Fibroblast of lung (primary cell): ENCODE measurements around the gene ERF. TPM values are rescaled to one million over a fixed set of nuclear protein-coding genes. Genes with fewer than 3 reads are reported as not detected.

Source experiments
- DNase-seq, 2 donors: peaks; one replicate each; pipeline versions ENCODE4 v3.0.0 to v3.0.0-alpha.2; 2010; ENCODE audit warnings: low read depth in 2 of 2
- H2AFZ ChIP-seq: 2 replicates; pipeline ENCODE4 v1.5.1; 2012; ENCODE audit warnings: low read length, control low read depth, inconsistent platforms
- H3K27ac ChIP-seq: 2 replicates; pipeline ENCODE4 v1.5.1; 2011; ENCODE audit warnings: low read length, control low read depth; ENCODE audit not compliant: insufficient read depth
- H3K27me3 ChIP-seq: 2 replicates; pipeline ENCODE4 v1.5.1; 2011; ENCODE audit warnings: mild to moderate bottlenecking, low read length; ENCODE audit not compliant: control insufficient read depth, insufficient read depth
- H3K36me3 ChIP-seq: 2 replicates; pipeline ENCODE4 v1.5.1; 2011; ENCODE audit warnings: low read length; ENCODE audit not compliant: control insufficient read depth, insufficient read depth
- H3K4me1 ChIP-seq: 2 replicates; pipeline ENCODE4 v1.5.1; 2011; ENCODE audit warnings: low read length; ENCODE audit not compliant: control insufficient read depth, insufficient read depth; ENCODE audit errors: extremely low read depth
- H3K4me2 ChIP-seq: 2 replicates; pipeline ENCODE4 v1.5.1; 2011; ENCODE audit warnings: low read length, control low read depth; ENCODE audit not compliant: insufficient read depth; ENCODE audit errors: extremely low read depth
- H3K4me3 ChIP-seq, 4 experiments: fragments of 200-600 bp in 1 of 4; sonication (generic) in 1 of 4; replicated peaks in 1 of 4; 2 replicates each; pipeline ENCODE4 v1.5.1; 2011 to 2016; ENCODE audit warnings: low read length in 4 of 4, low read depth in 3 of 4, mild to moderate bottlenecking in 3 of 4, control low read depth in 2 of 4, inconsistent platforms in 1 of 4, mixed read lengths in 1 of 4; ENCODE audit not compliant: insufficient read depth in 1 of 4; ENCODE audit errors: control extremely low read depth in 1 of 4
- H3K79me2 ChIP-seq: 2 replicates; pipeline ENCODE4 v1.5.1; 2012; ENCODE audit warnings: mild to moderate bottlenecking, low read length, inconsistent platforms; ENCODE audit not compliant: control insufficient read depth, insufficient read depth
- H3K9ac ChIP-seq: 2 replicates; pipeline ENCODE4 v1.5.1; 2011; ENCODE audit warnings: mild to moderate bottlenecking, low read length, control low read depth; ENCODE audit not compliant: insufficient read depth
- H3K9me3 ChIP-seq: 2 replicates; pipeline ENCODE4 v1.5.1; 2012; ENCODE audit warnings: low read depth, low read length; ENCODE audit not compliant: control insufficient read depth, insufficient read depth
- H4K20me1 ChIP-seq: 2 replicates; pipeline ENCODE4 v1.5.1; 2011; ENCODE audit warnings: low read length; ENCODE audit not compliant: control insufficient read depth, insufficient read depth; ENCODE audit errors: extremely low read depth
- CTCF ChIP-seq, 2 donors: IDR thresholded peaks in 1 of 2; conservative IDR thresholded peaks in 1 of 2; 1 replicate in 1 of 2; 2 replicates in 1 of 2; pipeline ENCODE4 v1.5.1; 2011 to 2012; ENCODE audit warnings: low read length in 2 of 2, control low read depth in 1 of 2, inconsistent platforms in 1 of 2, low read depth in 1 of 2, mild to moderate bottlenecking in 1 of 2
- EZH2 ChIP-seq: IDR thresholded peaks from 2 replicates; pipeline ENCODE4 v1.5.1; 2012; ENCODE audit warnings: low read length, control low read depth, mild to moderate bottlenecking; ENCODE audit errors: missing control alignments
- polyA plus RNA-seq, 2 donors: library from polyadenylated mRNA; depleted of rRNA in 1 of 2; stranded (reverse) in 1 of 2; unstranded in 1 of 2; fragments of >200 nt; gene quantifications; 2 replicates each; pipeline ENCODE4 v1.2.1, GENCODE V29; 2011 to 2012; ENCODE audit warnings: missing spikeins in 1 of 2
- total RNA-seq: library from RNA; depleted of rRNA; stranded (reverse); fragments of >200 nt; gene quantifications from 2 replicates; pipeline ENCODE4 v1.2.1, GENCODE V29; 2014

Gene ERF
- total and polyA plus RNA-seq, 2 donors (not counting 1 experiment from before 2014, with no cell fraction given) = 13.2 to 36.3 TPM

- H2AFZ ChIP-seq = no peak overlapping the region
- no peaks in the 10 kb centered on the region for H4K20me1 ChIP-seq
- peaks cover 47% of the 10 kb centered on the region for H3K36me3 ChIP-seq
- no peak for DNase-seq
- TF ChIP-seq CTCF (conservative IDR thresholded peaks at IDR 0.05 in 1 of 2, IDR thresholded peaks at IDR 0.05 in 1 of 2; ENCODE audit: low read depth in 1 of 2, low read length in 2 of 2) (no peak), EZH2 (no peak)
- H3K9ac ChIP-seq = no peak overlapping the region
- no peaks in the 10 kb centered on the region for H3K9me3 ChIP-seq
- H3K27ac ChIP-seq = no peak overlapping the region
- H3K4me1 ChIP-seq = peaks cover 23% of the 10 kb centered on the region
- H3K27me3 ChIP-seq = no peaks in the 10 kb centered on the region
- peaks cover 26% of the 10 kb centered on the region for H3K79me2 ChIP-seq
- H3K4me2 ChIP-seq = no peak overlapping the region
- no peak overlapping the region for H3K4me3 ChIP-seq
These were observed 32.8 kb upstream of the ERF start for GRCh38 chr19:42287827-42288107.

- Histone ChIP-seq H3K9me3 (no peaks in the 10 kb centered on the region), H4K20me1 (no peaks in the 10 kb centered on the region), H3K36me3 (peaks cover 43% of the 10 kb centered on the region), H3K4me2 (no peak overlapping the region), H3K79me2 (peaks cover 27% of the 10 kb centered on the region), H3K27ac (no peak overlapping the region), H2AFZ (no peak overlapping the region), H3K4me3 (no peak overlapping the region), H3K4me1 (peaks cover 28% of the 10 kb centered on the region), H3K27me3 (no peaks in the 10 kb centered on the region), H3K9ac (no peak overlapping the region)
- DNase-seq = no peak
- TF ChIP-seq CTCF (conservative IDR thresholded peaks at IDR 0.05 in 1 of 2, IDR thresholded peaks at IDR 0.05 in 1 of 2; ENCODE audit: low read depth in 1 of 2, low read length in 2 of 2) (no peak), EZH2 (no peak)
These were observed 32.3 kb upstream of the ERF start for GRCh38 chr19:42287017-42287826.

GRCh38 chr19:42286349-42287016 is 31.6 kb upstream of the ERF start:
- peaks cover 36% of the 10 kb centered on the region for H3K36me3 ChIP-seq
- H3K4me2 ChIP-seq = peak overlapping the region; percentile 99

More at GRCh38 chr19:42286349-42287016, 31.6 kb upstream of the ERF start:
- TF ChIP-seq EZH2 = no peak
- no peak for TF ChIP-seq CTCF (conservative IDR thresholded peaks at IDR 0.05 in 1 of 2, IDR thresholded peaks at IDR 0.05 in 1 of 2; ENCODE audit: low read depth in 1 of 2, low read length in 2 of 2)
- Histone ChIP-seq H2AFZ (no peak overlapping the region), H3K79me2 (peaks cover 32% of the 10 kb centered on the region), H3K27ac (peak overlapping the region; percentile 36), H3K4me1 (peaks cover 35% of the 10 kb centered on the region), H3K27me3 (no peaks in the 10 kb centered on the region), H4K20me1 (no peaks in the 10 kb centered on the region), H3K9ac (no peak overlapping the region), H3K9me3 (no peaks in the 10 kb centered on the region), H3K4me3 (peak overlapping the region in 2 of 4 experiments; percentile 5 to 80)
- DNase-seq = peak; percentile 42 to 52
